Brain microvascular endothelial cell (primary cell): ENCODE data around the gene FRMD8.

ENCODE experiments used
- DNase-seq: peaks from one replicate; pipeline ENCODE4 v3.0.0-alpha.2; 2020
- H3K27ac ChIP-seq: fragments of 250-450 bp; sonication (Bioruptor Pico); 2 replicates; pipeline ENCODE4 v1.5.1; 2020; ENCODE audit warnings: mild to moderate bottlenecking, moderate library complexity
- H3K27me3 ChIP-seq: fragments of 250-450 bp; sonication (Bioruptor Pico); replicated peaks from 2 replicates; pipeline ENCODE4 v1.5.1; 2020; ENCODE audit warnings: mild to moderate bottlenecking
- H3K36me3 ChIP-seq: fragments of 250-450 bp; sonication (Bioruptor Pico); replicated peaks from 2 replicates; pipeline ENCODE4 v1.5.1; 2020; ENCODE audit warnings: mild to moderate bottlenecking
- H3K4me3 ChIP-seq: 2 replicates; pipeline ENCODE4 v1.5.1; 2011; ENCODE audit warnings: low read depth, mild to moderate bottlenecking, control low read depth, low read length, moderate library complexity
- in situ Hi-C: cut with HindIII; loops from 2 replicates; pipeline ENCODE4 v1.10.0; 2017; ENCODE audit warnings: low sequenced_read_pairs, low pct_ligation_motif_present
- TF ChIP-seq, protein P1 (sequence below): IDR thresholded peaks from 2 replicates; pipeline ENCODE4 v1.5.1; 2011; ENCODE audit warnings: low read depth, mild to moderate bottlenecking, moderate library complexity, low read length, control low read depth, inconsistent platforms; ENCODE audit errors: missing control alignments

FRMD8 gene

DNA sequence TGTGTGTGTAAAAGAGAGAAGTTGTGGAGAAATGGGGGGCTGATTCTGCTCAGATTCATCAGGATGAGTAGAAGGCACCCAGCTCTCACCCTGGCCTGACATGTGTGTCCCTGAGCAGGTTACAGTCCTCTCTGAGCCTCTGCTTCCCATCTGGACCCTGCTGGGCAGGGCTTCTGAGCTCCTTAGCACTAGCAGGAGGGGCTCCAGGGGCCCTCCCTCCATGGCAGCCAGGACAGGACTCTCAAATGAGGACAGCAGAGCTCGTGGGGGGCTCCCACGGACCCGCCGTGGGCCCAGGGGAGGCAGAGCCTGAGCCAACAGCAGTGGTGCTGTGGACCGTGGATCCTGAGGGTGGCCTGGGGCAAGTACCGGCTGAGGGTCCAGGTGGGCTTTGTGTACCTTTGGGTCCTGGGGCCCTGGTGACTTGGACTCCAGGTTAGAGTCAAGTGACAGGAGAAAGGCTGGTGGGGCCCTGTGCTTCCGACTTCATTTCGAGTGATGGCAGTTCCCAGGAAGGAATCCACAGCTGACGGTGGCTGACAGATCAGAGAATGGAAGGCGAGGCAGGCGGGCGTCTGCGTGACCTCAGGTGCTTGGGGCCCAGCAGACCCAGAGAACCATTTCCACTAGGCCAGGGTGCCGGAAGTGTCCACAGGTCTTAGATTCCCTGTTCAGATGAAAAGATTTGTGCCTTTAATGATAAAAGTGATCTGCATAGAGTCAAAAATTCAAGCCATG, 58.0 kb downstream of the FRMD8 start:
- Histone ChIP-seq H3K27ac (no peak overlapping the region), H3K36me3 (peaks cover 43% of the 10 kb centered on the region), H3K27me3 (no peaks in the 10 kb centered on the region), H3K4me3 (no peak overlapping the region)
- in situ Hi-C loops, result no loop called here
- peak; percentile 36 for DNase-seq
- TF ChIP-seq, protein P1, sequence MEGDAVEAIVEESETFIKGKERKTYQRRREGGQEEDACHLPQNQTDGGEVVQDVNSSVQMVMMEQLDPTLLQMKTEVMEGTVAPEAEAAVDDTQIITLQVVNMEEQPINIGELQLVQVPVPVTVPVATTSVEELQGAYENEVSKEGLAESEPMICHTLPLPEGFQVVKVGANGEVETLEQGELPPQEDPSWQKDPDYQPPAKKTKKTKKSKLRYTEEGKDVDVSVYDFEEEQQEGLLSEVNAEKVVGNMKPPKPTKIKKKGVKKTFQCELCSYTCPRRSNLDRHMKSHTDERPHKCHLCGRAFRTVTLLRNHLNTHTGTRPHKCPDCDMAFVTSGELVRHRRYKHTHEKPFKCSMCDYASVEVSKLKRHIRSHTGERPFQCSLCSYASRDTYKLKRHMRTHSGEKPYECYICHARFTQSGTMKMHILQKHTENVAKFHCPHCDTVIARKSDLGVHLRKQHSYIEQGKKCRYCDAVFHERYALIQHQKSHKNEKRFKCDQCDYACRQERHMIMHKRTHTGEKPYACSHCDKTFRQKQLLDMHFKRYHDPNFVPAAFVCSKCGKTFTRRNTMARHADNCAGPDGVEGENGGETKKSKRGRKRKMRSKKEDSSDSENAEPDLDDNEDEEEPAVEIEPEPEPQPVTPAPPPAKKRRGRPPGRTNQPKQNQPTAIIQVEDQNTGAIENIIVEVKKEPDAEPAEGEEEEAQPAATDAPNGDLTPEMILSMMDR, result no peak

DNA sequence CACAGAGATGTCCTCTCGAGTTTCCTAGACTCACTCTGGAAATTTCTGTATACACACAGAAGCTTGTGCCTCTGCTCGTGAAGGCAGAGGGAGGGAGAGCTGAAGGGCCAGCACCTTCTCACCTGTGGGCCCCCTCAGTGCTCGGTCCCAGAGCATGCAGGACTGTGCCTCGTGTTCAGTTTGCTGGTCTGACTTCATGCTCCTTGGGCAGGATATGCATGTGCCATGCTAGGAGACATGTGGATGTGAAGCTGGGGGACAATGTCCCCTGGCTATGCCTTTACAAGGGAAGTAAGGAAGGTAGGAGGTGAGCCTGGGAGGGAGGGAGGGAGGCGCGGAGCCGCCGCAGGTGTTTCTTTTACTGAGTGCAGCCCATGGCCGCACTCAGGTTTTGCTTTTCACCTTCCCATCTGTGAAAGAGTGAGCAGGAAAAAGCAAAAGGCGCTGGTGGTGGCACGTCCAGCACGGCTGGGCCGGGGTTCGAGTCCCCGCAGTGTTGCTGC, 58.7 kb downstream of the FRMD8 start:
- no peak overlapping the region for H3K4me3 ChIP-seq
- in situ Hi-C loops, result no loop called here
- peak; percentile 48 for DNase-seq
- no peaks in the 10 kb centered on the region for H3K27me3 ChIP-seq
- TF ChIP-seq, protein P1, result no peak
- no peak overlapping the region for H3K27ac ChIP-seq
- H3K36me3 ChIP-seq, result peaks cover 43% of the 10 kb centered on the region

DNA sequence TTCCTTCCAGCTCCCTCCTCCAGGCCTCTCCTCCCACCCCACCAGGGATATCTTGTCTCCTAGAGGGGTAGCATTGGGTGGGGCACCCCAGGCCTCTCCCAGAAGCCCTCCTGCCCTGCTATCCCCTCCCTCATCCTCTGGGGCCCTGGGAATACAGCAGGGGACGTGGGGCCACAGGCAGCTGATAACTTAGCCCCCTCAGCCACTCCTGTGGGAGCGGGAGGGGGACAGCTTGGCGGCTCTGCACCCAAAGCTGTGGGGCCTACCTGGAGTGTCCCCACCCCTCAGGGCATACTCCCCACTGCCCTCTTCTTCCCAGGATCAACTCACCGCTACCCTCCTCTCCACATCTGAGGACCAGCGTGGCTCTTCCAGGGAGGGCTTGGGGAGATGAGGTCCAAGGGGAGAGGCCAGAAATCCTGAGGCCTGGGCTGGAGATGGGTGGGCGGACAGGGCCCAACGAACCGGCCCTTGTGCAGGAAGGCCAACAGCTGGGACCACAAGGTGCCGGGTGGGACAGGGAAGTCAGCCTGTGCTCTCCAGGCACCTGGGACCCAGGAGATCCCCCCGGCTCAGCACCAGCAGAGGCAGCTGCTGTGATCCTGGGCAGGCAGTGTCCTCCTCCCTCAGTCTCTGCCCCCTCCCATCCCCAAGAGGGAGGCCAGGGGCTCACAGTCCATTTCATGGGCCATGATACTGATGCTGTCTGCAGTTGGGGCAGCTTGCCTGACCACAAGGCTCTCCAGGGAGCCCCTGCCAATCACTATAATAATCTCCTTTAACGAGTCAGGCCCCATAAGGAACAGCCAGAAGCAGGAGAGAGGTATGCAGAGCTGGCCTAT, 59.4 kb downstream of the FRMD8 start:
- in situ Hi-C loops, result no loop called here
- TF ChIP-seq, protein P1, result no peak
- H3K4me3 ChIP-seq, result no peak overlapping the region
- H3K36me3 ChIP-seq, result peaks cover 43% of the 10 kb centered on the region
- DNase-seq, result peak; percentile 52
- no peaks in the 10 kb centered on the region for H3K27me3 ChIP-seq
- H3K27ac ChIP-seq, result no peak overlapping the region

DNA sequence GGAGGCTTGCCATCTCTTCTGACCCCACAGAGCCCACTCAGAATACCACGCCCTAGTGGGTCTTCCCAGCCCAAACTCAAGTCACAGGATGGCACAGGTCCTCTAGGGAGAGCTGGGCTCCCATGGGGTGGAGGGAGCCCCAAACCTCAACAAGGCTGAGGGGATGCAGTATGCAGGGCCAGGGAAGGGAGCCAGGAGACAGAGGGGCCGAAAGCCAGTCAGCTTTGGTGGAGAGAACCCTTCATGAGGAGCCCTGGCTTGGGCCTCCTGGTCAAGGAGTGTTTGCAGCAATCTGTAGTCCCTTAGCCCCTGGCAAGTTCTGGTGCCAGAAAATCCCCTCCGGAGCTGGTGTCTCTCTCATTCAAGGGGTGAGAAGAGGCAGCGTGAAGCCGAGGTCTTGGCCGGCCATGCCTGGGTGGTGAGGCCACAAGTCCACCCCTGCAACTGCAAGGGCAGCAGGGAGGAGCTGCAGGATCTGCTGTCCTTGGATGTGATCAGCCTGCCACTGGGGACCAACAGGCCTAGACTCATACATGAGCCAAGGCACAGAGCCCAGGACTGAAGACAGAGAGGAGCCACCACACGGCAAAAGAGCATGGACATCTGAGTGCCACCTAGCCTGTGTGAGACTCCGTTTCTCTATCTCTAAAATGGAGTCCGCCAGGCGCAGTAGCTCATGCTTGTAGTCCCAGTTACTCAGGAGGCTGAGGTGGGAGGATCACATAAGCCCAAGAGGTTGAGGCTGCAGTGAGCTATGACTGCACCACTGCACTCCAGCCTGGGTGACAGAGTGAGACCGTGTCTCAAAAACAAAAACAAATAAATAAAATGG, 60.2 kb downstream of the FRMD8 start:
- in situ Hi-C loops, result no loop called here
- no peak overlapping the region for H3K27ac ChIP-seq
- TF ChIP-seq, protein P1, result no peak
- H3K36me3 ChIP-seq, result peaks cover 43% of the 10 kb centered on the region
- H3K4me3 ChIP-seq, result no peak overlapping the region
- peak; percentile 59 for DNase-seq
- no peaks in the 10 kb centered on the region for H3K27me3 ChIP-seq

DNA sequence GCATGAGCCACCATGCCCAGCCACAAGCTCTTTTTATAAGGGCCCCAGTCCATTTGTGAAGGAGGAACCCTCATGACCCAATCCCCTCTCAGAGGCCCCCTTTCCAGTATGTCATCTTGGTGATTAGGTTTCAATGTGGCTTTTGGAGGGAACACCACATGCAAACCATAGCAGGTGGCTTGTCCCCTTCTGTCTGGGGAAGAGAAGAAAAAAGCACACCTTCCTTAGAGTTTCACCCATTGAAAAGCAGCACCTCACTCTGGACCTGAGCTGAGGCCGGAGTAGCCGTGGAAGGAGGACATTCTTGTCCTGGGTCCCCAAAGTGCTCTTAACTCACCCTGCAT, 61.6 kb downstream of the FRMD8 start:
- peaks cover 30% of the 10 kb centered on the region for H3K36me3 ChIP-seq

More for the DNA sequence above, 61.6 kb downstream of the FRMD8 start:
- Histone ChIP-seq H3K27me3 (no peaks in the 10 kb centered on the region), H3K27ac (peak overlapping the region; percentile 0), H3K4me3 (no peak overlapping the region)
- in situ Hi-C loops, result no loop called here
- DNase-seq, result no peak
- TF ChIP-seq, protein P1, result no peak
